Neutrophil (primary cell): ENCODE data around the gene LAMC1.

Experiments
- H3K27ac ChIP-seq: fragments of 200-600 bp; sonication (generic); 2 replicates; pipeline ENCODE4 v1.5.1; 2016; ENCODE audit warnings: mild to moderate bottlenecking, moderate library complexity
- H3K27me3 ChIP-seq: fragments of 200-600 bp; sonication (generic); 2 replicates; pipeline ENCODE4 v1.6.0; 2016; ENCODE audit warnings: mild to moderate bottlenecking
- H3K36me3 ChIP-seq: fragments of 200-600 bp; sonication (generic); 2 replicates; pipeline ENCODE4 v1.5.1; 2017
- H3K4me1 ChIP-seq, 2 experiments: fragments of 200-600 bp in 1 of 2; sonication (generic) in 1 of 2; 1 replicate in 1 of 2; 2 replicates in 1 of 2; pipeline versions ENCODE4 v1.5.1 to v1.6.1; 2013 to 2016; ENCODE audit warnings: low read depth in 1 of 2, low read length in 1 of 2, mild to moderate bottlenecking in 1 of 2, moderate library complexity in 1 of 2; ENCODE audit not compliant: control insufficient read depth in 1 of 2, insufficient read depth in 1 of 2
- H3K4me3 ChIP-seq, 2 experiments: fragments of 200-600 bp in 1 of 2; sonication (generic) in 1 of 2; 1 replicate in 1 of 2; 2 replicates in 1 of 2; pipeline ENCODE4 v1.5.1; 2013 to 2016; ENCODE audit warnings: low read depth in 1 of 2, low read length in 1 of 2, mild to moderate bottlenecking in 1 of 2, moderate library complexity in 1 of 2
- H3K9me3 ChIP-seq: fragments of 200-600 bp; sonication (generic); 2 replicates; pipeline ENCODE4 v1.5.1; 2016
- TF ChIP-seq, protein P1 (sequence below): fragments of 200-600 bp; sonication (generic); IDR thresholded peaks from 2 replicates; pipeline ENCODE4 v1.5.1; 2016; ENCODE audit warnings: antibody characterized with exemption

Gene LAMC1

DNA sequence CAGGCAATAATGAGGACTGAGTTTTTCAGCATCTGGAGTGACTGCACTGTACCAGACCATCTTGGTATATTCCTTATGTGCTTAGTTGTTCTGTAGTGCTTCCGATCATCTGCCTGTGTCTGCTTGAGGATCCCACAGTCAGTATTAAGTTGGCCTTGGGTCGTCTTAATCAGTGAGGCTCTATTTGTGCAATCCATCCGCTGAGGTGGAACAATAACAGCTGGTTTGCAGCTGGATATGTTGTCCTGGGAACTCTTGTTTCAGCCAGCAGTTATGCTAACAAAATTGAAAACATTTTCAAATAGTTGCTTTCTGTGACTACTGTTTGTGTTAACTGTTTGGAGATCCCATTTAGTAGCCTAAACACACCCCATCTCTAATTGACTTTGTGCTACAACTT is 73.7 kb downstream of the LAMC1 start:
- no peaks in the 10 kb centered on the region for H3K9me3 ChIP-seq
- no peak overlapping the region for H3K27ac ChIP-seq
- H3K27me3 ChIP-seq: no peaks in the 10 kb centered on the region
- TF ChIP-seq, protein P1, sequence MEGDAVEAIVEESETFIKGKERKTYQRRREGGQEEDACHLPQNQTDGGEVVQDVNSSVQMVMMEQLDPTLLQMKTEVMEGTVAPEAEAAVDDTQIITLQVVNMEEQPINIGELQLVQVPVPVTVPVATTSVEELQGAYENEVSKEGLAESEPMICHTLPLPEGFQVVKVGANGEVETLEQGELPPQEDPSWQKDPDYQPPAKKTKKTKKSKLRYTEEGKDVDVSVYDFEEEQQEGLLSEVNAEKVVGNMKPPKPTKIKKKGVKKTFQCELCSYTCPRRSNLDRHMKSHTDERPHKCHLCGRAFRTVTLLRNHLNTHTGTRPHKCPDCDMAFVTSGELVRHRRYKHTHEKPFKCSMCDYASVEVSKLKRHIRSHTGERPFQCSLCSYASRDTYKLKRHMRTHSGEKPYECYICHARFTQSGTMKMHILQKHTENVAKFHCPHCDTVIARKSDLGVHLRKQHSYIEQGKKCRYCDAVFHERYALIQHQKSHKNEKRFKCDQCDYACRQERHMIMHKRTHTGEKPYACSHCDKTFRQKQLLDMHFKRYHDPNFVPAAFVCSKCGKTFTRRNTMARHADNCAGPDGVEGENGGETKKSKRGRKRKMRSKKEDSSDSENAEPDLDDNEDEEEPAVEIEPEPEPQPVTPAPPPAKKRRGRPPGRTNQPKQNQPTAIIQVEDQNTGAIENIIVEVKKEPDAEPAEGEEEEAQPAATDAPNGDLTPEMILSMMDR: no peak
- H3K4me3 ChIP-seq: no peak overlapping the region
- H3K36me3 ChIP-seq: no peaks in the 10 kb centered on the region
- no peaks in the 10 kb centered on the region for H3K4me1 ChIP-seq

DNA sequence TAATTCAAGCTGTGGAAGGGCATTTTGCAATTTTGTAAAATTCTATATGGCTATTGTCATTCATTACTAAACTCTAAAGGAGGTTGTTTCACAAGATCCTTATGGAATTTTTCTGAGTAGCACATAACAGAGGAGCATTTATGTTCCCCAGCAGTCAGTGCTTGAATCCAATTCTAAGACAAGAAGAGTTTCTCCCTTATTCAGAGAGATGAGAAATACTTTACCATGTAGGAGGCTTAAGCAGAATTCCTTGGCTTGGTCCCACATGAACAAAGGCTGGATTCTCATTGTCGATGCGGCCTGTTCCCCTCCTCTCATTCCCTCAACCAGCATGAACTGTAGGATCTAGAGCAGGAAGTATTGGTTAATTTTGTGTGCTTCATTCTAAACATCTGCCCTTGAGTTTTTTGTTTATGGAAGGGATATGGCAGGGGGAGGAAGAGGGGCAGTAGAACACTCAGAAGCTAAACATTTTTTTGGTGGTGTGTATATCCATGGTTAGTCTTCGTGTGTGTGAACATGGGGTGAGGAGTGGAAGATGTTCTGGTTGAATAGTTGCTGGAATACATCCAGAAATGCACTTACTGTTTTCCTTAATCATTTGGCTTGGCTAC is 74.3 kb downstream of the LAMC1 start:
- Histone ChIP-seq H3K9me3 (no peaks in the 10 kb centered on the region), H3K4me1 (no peaks in the 10 kb centered on the region), H3K4me3 (no peak overlapping the region), H3K36me3 (no peaks in the 10 kb centered on the region), H3K27ac (no peak overlapping the region), H3K27me3 (no peaks in the 10 kb centered on the region)
- TF ChIP-seq, protein P1: no peak

DNA sequence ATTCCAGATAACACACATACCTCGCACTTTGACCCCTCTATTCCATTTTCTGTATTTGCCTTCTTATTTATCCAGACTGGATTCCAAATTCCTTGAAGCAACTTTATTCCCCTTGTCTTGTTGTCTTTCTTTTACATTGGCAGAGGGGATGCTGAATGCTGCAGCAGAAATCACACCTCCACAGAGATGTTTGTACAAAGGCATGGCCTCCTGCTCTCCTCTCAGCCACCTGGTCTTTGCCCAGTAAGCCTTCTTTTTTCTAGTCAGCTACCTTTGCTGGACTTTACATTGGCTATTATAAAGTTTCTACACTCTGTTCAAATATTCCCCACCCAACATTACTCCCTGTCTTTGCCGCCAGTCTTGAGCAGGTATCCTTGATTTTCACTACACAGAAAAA is 75.1 kb downstream of the LAMC1 start:
- TF ChIP-seq, protein P1: no peak
- H3K27me3 ChIP-seq: no peaks in the 10 kb centered on the region
- H3K4me3 ChIP-seq: no peak overlapping the region
- no peaks in the 10 kb centered on the region for H3K9me3 ChIP-seq
- no peaks in the 10 kb centered on the region for H3K4me1 ChIP-seq
- H3K36me3 ChIP-seq: no peaks in the 10 kb centered on the region
- H3K27ac ChIP-seq: no peak overlapping the region

DNA sequence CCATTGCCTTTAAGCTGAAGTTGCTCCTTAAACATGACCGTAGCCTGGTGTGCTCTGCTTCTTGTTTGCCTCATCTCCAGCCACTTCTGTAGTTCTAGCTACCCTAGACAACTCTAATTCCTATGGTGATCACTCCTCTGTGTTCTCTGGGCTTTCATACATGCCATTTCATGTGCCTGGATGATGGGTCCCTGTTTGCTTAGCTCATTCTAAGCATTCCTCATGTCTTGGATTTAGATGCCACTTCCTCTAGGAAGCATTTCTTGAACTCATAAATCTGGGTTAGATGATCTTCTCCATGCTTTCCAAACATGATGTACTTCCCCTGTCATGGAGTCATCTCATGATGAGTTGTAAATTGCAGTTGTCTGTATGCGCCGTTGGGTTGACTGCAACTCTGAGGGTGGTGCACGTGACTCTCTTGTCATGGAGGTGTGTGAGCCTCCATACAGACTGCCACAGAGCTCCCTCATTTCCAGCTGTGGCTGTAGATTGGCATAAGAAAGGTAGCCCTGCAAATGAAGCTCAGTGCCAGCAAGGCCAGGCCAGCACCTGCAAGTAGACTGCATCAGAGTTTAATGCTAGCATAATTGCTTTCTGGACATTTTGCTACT is 77.2 kb downstream of the LAMC1 start:
- Histone ChIP-seq H3K4me1 (peaks cover 7 to 10% of the 10 kb centered on the region in 2 experiments), H3K27me3 (no peaks in the 10 kb centered on the region), H3K4me3 (no peak overlapping the region), H3K36me3 (no peaks in the 10 kb centered on the region), H3K9me3 (no peaks in the 10 kb centered on the region), H3K27ac (no peak overlapping the region)
- TF ChIP-seq, protein P1: no peak

DNA sequence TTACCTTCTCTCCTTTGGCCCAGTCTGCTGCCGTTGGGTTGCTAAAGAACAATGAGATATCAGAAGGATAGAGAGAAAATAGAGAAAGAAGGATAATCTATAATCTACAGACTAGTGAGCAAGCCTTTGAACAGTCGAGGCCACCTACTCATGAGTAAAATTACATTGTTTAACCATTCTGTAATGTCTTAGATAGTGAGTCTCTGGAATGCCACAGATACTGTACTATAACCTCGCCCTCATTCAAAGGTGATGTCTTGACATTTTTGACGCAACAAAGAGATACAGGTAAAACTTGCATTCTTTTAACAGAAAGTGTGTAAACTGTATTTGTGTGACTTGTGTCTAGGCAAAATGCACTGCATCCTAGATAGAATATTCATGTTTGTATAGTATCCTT is 77.9 kb downstream of the LAMC1 start:
- Histone ChIP-seq H3K9me3 (no peaks in the 10 kb centered on the region), H3K4me3 (no peak overlapping the region), H3K36me3 (no peaks in the 10 kb centered on the region), H3K4me1 (peaks cover 12 to 13% of the 10 kb centered on the region in 2 experiments), H3K27ac (no peak overlapping the region), H3K27me3 (no peaks in the 10 kb centered on the region)
- TF ChIP-seq, protein P1: no peak
